AG20443 (cell line): ENCODE data around the gene GAS2L1.
"Not testable (repeated sequence)": the region's sequence is repeated elsewhere in the genome, so short reads cannot be mapped to it uniquely, and the experiment has no call there.

ENCODE experiments used
- DNase-seq: peaks from one replicate; pipeline ENCODE4 v3.0.0; 2012; ENCODE audit warnings: low spot score, mixed read lengths

Gene GAS2L1

GRCh38 chr22:29342177-29342576 is 35.7 kb downstream of the GAS2L1 start:
- DNase-seq: no peak

DNA sequence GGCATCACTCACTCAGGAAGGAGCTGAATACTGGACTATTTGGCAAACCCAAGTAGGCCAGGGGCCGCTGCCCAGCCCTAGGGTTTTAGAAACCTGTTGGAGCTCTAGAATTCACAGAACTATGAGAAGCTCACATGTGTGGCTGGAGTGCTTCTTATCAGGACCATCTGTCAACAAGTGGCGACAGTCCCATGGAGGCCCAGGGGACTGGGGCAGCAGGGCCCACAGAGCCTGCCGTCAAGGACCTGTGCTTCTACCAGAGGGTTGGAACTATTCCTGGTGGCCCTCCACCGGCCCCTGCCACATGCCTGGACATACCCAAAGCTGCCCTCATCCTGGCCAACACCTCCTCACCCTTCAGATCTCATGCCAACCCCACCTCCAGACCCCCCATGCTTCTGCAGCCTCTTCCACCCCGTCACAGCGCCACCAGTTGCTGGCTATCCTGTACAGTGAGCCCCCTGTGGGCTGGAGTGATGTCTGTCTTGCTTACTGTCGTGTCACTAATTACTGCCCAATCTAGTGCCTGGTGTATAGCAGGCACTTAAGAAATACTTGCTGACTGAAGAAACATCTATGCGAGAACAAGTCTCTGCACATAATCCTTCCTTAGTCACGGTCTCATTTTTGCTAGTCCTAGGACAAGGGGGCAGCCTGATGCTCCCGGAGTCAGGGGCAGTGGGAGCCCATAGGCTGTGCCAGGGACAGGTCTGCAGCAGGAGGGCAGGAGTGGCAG is 36.3 kb downstream of the GAS2L1 start:
- no peak for DNase-seq

- DNase-seq: peak; percentile 86
Observed at GRCh38 chr22:29343313-29343805, 36.9 kb downstream of the GAS2L1 start.

GRCh38 chr22:29344137-29344536 is 37.7 kb downstream of the GAS2L1 start:
- DNase-seq: peak; percentile 86

GRCh38 chr22:29344889-29345288 is 38.4 kb downstream of the GAS2L1 start:
- not testable (repeated sequence) for DNase-seq

DNA sequence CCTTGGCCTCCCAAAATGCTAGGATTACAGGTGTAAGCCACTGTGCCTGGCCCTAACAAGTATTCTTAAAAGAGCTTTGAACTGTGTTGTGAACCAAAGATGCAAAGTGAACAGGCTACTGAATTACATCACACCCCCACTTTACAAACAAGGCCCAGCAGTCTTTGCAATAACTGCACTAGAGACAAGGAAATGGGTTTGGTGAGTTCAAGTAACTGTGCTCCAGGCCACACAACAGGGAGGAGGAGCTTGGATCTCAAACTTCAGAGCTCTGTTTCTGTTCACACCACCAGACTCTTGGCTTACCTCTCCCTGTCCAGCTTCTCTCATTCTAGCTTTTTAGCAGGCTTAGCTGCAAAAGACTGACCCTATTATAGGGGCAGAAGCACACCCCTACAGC is 39.5 kb downstream of the GAS2L1 start:
- no peak for DNase-seq

DNA sequence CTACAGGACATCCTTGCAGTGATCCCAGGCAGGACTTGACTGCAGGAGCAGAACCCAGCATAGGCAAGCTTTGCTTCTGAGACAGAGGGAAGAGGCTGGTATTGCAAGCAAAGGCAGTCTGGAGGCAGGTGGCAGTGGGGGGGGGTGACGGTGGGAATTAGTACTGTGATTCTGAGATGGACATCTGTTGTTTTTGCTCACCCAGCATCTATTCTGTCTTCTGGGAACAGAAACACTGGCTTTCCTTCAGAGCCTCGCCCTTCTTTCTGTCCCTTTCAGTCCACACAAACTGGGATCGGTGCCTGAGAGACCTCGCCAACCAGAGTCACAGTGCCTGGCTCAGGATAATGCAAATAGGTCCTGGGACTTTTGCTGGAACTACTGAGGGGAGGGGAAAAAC is 40.2 kb downstream of the GAS2L1 start:
- DNase-seq: no peak

- DNase-seq: no peak
Observed at GRCh38 chr22:29348041-29348440, 41.6 kb downstream of the GAS2L1 start.

- no peak for DNase-seq
Observed at GRCh38 chr22:29348956-29349355, 42.5 kb downstream of the GAS2L1 start.

DNA sequence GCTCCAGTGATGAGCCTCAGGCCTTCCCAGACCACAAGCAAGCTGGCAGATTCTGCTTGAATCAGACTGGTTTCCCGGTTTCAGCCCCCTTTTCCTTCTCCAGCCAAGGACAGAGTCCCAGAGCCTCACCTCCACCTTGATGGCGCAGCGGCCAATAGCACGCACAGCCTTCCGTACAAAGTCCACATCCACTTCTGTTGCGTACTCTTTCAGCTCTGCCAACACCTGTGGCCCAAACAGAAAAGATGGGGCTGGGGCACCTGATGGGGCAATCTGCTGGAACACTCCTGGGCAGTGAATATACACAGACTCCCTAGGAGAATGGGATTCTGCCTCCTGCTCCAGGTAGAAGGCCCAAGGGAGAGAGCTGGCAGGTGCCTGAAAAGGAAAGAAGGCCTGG is 44.6 kb downstream of the GAS2L1 start:
- no peak for DNase-seq

- DNase-seq: no peak
Observed at GRCh38 chr22:29351891-29352290, 45.4 kb downstream of the GAS2L1 start.

GRCh38 chr22:29352778-29353177 is 46.3 kb downstream of the GAS2L1 start:
- DNase-seq: no peak

DNA sequence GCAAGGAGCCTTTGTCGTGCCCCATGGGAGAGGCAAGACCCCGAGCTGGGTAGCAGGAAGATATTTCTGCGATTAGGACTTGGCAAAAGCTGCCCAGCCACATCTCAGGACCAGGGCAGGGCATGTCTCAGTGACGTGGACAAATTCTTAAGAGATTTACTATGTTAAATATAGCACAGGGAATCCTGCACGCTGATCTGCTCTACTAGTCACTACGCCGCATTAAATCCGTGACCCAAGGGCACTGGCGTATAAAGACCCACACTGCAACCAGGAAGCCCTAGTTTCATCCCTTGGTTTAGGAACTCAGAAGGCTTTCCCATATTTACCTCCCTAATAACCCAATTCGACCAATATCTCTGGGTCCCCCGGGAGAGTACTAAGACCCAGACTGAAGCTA is 46.8 kb downstream of the GAS2L1 start:
- DNase-seq: no peak

GRCh38 chr22:29353860-29354259 is 47.4 kb downstream of the GAS2L1 start:
- no peak for DNase-seq

DNA sequence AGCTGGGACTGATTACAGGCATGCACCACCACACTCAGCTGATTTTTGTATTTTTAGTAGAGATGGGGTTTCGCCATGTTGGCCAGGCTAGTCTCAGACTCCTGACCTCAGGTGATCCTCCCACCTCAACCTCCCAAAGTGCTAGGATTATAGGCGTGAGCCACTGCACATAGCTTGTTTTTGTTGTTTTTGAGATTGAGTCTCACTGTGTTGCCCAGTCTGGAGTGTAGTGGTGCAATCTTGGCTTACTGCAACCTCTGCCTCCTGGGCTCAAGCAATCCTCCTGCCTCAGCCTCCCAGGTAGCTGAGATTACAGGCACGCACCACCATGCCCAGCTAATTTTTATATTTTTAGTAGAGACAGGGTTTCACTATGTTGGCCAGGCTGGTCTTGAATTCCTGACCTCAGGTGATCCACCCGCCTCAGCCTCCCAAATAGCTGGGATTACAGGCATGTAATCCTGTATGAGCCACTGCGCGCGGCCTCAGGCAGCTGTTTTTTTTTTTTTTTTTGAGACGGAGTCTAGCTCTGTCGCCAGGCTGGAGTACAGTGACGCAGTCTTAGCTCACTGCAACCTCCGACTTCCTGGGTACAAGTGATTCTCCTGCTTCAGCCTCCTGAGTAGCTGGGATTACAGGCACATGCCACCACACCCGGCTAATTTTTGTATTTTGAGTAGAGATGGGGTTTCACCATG is 50.9 kb downstream of the GAS2L1 start:
- not testable (repeated sequence) for DNase-seq

- peak; percentile 84 for DNase-seq
Observed at GRCh38 chr22:29359469-29359868, 53.0 kb downstream of the GAS2L1 start.
